SK-N-SH (cell line): ENCODE results near the gene PPP1R16B.

ENCODE experiments used
- CTCF ChIP-seq: fragments of 200-600 bp; sonication (generic); IDR thresholded peaks from 2 replicates; pipeline ENCODE4 v1.6.1; 2017; ENCODE audit warnings: antibody characterized with exemption, mild to moderate bottlenecking, moderate library complexity
- ZBTB33 ChIP-seq: IDR thresholded peaks from 2 replicates; pipeline ENCODE4 v1.4.0; 2012; ENCODE audit warnings: low read depth, borderline replicate concordance

- TF ChIP-seq CTCF = no peak
- no peak for TF ChIP-seq ZBTB33
These were observed 26.0 kb upstream of the PPP1R16B start for GRCh38 chr20:38779247-38780097.
